SK-N-SH treated with all-trans-retinoic acid at 6 μM for 48 hours (cell line): Measurements from ENCODE around the gene CATSPERD.

Experiments used
- ATAC-seq: fragments of 200-7000 bp; cut with Tn5 transposase; 3 replicates; pipeline ENCODE4 v1.9.1; 2020; ENCODE audit warnings: mild to moderate bottlenecking, moderate library complexity
- BACH2 ChIP-seq: fragments of 250-450 bp; sonication (Bioruptor Pico); IDR thresholded peaks from 2 replicates; pipeline ENCODE4 v1.9.0; 2021; ENCODE audit warnings: mild to moderate bottlenecking, borderline replicate concordance
- CREB5 ChIP-seq: fragments of 250-450 bp; sonication (Bioruptor Pico); IDR thresholded peaks from 2 replicates; pipeline ENCODE4 v1.5.1; 2020; ENCODE audit warnings: low read depth, mild to moderate bottlenecking, moderate library complexity
- CSDC2 ChIP-seq: fragments of 250-450 bp; sonication (Bioruptor Pico); IDR thresholded peaks from 2 replicates; pipeline ENCODE4 v1.5.0; 2020; ENCODE audit warnings: mild to moderate bottlenecking, moderate library complexity
- CSRNP3 ChIP-seq: fragments of 250-450 bp; sonication (Bioruptor Pico); IDR thresholded peaks from 2 replicates; pipeline ENCODE4 v1.5.1; 2021; ENCODE audit warnings: mild to moderate bottlenecking, moderate library complexity
- ESRRG ChIP-seq: fragments of 250-450 bp; sonication (Bioruptor Pico); IDR thresholded peaks from 2 replicates; pipeline ENCODE4 v1.6.1; 2021; ENCODE audit warnings: mild to moderate bottlenecking
- GLIS3 ChIP-seq: fragments of 250-450 bp; sonication (Bioruptor Pico); IDR thresholded peaks from 2 replicates; pipeline ENCODE4 v1.5.0; 2020; ENCODE audit warnings: mild to moderate bottlenecking, moderate library complexity
- ISL1 ChIP-seq: fragments of 250-450 bp; sonication (Bioruptor Pico); IDR thresholded peaks from 2 replicates; pipeline ENCODE4 v2.1.2; 2022; ENCODE audit warnings: mild to moderate bottlenecking, moderate library complexity
- OSR1 ChIP-seq: fragments of 250-450 bp; sonication (Bioruptor Pico); IDR thresholded peaks from 2 replicates; pipeline ENCODE4 v1.8.0; 2022; ENCODE audit warnings: moderate library complexity, mild to moderate bottlenecking, inconsistent platforms
- PATZ1 ChIP-seq: fragments of 250-450 bp; sonication (Bioruptor Pico); IDR thresholded peaks from 2 replicates; pipeline ENCODE4 v1.8.0; 2020; ENCODE audit warnings: mild to moderate bottlenecking, moderate library complexity, borderline replicate concordance
- POU6F1 ChIP-seq: fragments of 250-450 bp; sonication (Bioruptor Pico); IDR thresholded peaks from 2 replicates; pipeline ENCODE4 v1.8.0; 2021; ENCODE audit warnings: low read depth, mild to moderate bottlenecking, moderate library complexity, borderline replicate concordance
- PPARA ChIP-seq: fragments of 250-450 bp; sonication (Bioruptor Pico); IDR thresholded peaks from 2 replicates; pipeline ENCODE4 v1.5.0; 2020; ENCODE audit warnings: mild to moderate bottlenecking, borderline replicate concordance
- RARB ChIP-seq: fragments of 250-450 bp; sonication (Bioruptor Pico); IDR thresholded peaks from 2 replicates; pipeline ENCODE4 v1.8.0; 2021; ENCODE audit warnings: mild to moderate bottlenecking, moderate library complexity
- TCF4 ChIP-seq: fragments of 250-450 bp; sonication (Bioruptor Pico); IDR thresholded peaks from 2 replicates; pipeline ENCODE4 v1.8.0; 2021; ENCODE audit warnings: mild to moderate bottlenecking, moderate library complexity, borderline replicate concordance
- TOX ChIP-seq: fragments of 250-450 bp; sonication (Bioruptor Pico); IDR thresholded peaks from 2 replicates; pipeline ENCODE4 v1.8.0; 2021; ENCODE audit warnings: mild to moderate bottlenecking, moderate library complexity, borderline replicate concordance
- ZC3H10 ChIP-seq: fragments of 250-450 bp; sonication (Bioruptor Pico); IDR thresholded peaks from 2 replicates; pipeline ENCODE4 v1.5.1; 2021; ENCODE audit warnings: mild to moderate bottlenecking, moderate library complexity
- ZFP3 ChIP-seq: fragments of 250-450 bp; sonication (Bioruptor Pico); IDR thresholded peaks from 2 replicates; pipeline ENCODE4 v1.5.0; 2020; ENCODE audit warnings: mild to moderate bottlenecking, moderate library complexity
- ZFP30 ChIP-seq: fragments of 450-650 bp; formaldehyde crosslinking; IDR thresholded peaks from 2 replicates; pipeline ENCODE4 v1.5.0; 2022; ENCODE audit warnings: mild to moderate bottlenecking, moderate library complexity
- ZNF565 ChIP-seq: fragments of 450-650 bp; formaldehyde crosslinking; conservative IDR thresholded peaks from 2 replicates; pipeline ENCODE4 v1.5.0; 2020; ENCODE audit warnings: low read depth, mild to moderate bottlenecking, moderate library complexity
- ZNF70 ChIP-seq: fragments of 450-650 bp; formaldehyde crosslinking; IDR thresholded peaks from 2 replicates; pipeline ENCODE4 v1.5.0; 2020; ENCODE audit warnings: mild to moderate bottlenecking, moderate library complexity
- ZNF8 ChIP-seq: fragments of 450-650 bp; formaldehyde crosslinking; IDR thresholded peaks from 2 replicates; pipeline ENCODE4 v1.5.0; 2020; ENCODE audit warnings: mild to moderate bottlenecking, moderate library complexity

CATSPERD gene

GRCh38 chr19:5753743-5754142 is 33.3 kb downstream of the CATSPERD start:
- TF ChIP-seq ZNF70 (CRISPR knock-in tag) = no peak
- TF ChIP-seq RARB (CRISPR knock-in tag) = no peak
- TF ChIP-seq POU6F1 (CRISPR knock-in tag) = no peak
- no peak for TF ChIP-seq OSR1 (CRISPR knock-in tag)
- no peak for TF ChIP-seq ZNF8
- TF ChIP-seq PPARA (CRISPR knock-in tag) = no peak
- TF ChIP-seq ZFP3 = no peak
- TF ChIP-seq TCF4 = no peak
- no peak for TF ChIP-seq BACH2 (CRISPR knock-in tag)
- no peak for TF ChIP-seq ZNF565 (CRISPR knock-in tag)
- no peak for TF ChIP-seq CSRNP3
- no peak for TF ChIP-seq ZC3H10
- TF ChIP-seq ZFP30 (CRISPR knock-in tag) = no peak
- TF ChIP-seq CSDC2 (CRISPR knock-in tag) = no peak
- no peak for TF ChIP-seq PATZ1 (CRISPR knock-in tag)
- TF ChIP-seq CREB5 (CRISPR knock-in tag) = no peak
- TF ChIP-seq, all 23 proteins: peak for 0
- ATAC-seq = no peak

GRCh38 chr19:5762608-5763217 is 42.3 kb downstream of the CATSPERD start:
- ATAC-seq = no peak
- TF ChIP-seq OSR1 (CRISPR knock-in tag) (no peak), ZNF8 (no peak), BACH2 (CRISPR knock-in tag) (no peak), ZNF70 (CRISPR knock-in tag) (no peak), CSRNP3 (no peak), CREB5 (CRISPR knock-in tag) (no peak), GLIS3 (CRISPR knock-in tag) (no peak), POU6F1 (CRISPR knock-in tag) (no peak), ESRRG (CRISPR knock-in tag) (no peak), TOX (CRISPR knock-in tag) (no peak), ZFP3 (no peak), PATZ1 (CRISPR knock-in tag) (no peak), ISL1 (CRISPR knock-in tag) (no peak), ZC3H10 (no peak), RARB (CRISPR knock-in tag) (no peak)
